ENCODE measurements around the gene SLC16A6.
A peak's percentile ranks its signal among the peaks of the same experiment; 100 is the strongest.
"Not testable (repeated sequence)": the region's sequence is repeated elsewhere in the genome, so short reads cannot be mapped to it uniquely, and the experiment has no call there.

SLC16A6 gene

GRCh38 chr17:68290268-68290954 lies 516 bp downstream of the SLC16A6 start:
- peak in 2 of 4 experiments; percentile 25 to 35 for DNase-seq (ENCODE audit: low read depth in 4 of 4, low spot score in 1 of 4)

- no peak for DNase-seq (ENCODE audit: low read depth in 4 of 4, low spot score in 1 of 4)
Observed at GRCh38 chr17:68289936-68290267, 1.0 kb downstream of the SLC16A6 start.

DNA sequence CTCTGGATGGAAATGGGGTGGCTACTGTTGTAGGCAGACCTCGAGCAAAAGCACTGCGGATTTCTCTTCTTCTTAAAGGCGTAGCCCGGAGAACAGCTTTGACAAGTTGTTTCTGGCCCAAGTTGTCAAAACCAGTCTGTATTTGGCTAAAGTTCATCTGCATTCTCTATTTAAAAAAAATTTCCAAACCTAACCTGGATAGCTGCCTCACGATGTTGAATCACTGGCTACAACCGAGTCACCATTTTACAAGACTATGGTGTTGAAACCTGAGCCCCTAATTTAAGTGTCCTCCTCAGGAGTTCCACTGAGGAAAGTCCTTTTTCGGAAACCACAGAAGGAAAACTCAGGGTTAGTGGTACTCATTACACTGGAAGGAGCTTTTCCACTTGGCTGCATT lies 1.5 kb downstream of the SLC16A6 start:
- DNase-seq (ENCODE audit: low read depth in 4 of 4, low spot score in 1 of 4) = no peak

DNA sequence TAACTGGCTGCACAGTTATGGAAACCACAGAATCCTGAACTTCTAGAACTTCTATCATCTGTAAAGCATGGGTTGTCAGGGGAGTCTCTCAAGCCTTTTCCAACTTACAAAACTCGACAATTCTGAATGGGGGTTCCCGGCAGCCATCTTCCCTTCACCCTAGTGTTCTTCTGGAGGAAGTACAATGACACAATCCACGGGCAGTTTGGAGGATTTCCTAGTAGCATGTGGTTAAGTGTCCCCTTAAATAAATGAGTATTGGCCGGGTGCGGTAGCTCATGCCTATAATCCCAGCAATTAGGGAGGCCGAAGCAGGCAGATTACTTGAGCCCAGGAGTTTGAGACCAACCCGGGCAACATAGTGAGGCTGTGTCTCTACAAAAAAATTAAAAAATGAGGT lies 2.1 kb downstream of the SLC16A6 start:
- DNase-seq (ENCODE audit: low read depth in 4 of 4, low spot score in 1 of 4) = no peak

DNA sequence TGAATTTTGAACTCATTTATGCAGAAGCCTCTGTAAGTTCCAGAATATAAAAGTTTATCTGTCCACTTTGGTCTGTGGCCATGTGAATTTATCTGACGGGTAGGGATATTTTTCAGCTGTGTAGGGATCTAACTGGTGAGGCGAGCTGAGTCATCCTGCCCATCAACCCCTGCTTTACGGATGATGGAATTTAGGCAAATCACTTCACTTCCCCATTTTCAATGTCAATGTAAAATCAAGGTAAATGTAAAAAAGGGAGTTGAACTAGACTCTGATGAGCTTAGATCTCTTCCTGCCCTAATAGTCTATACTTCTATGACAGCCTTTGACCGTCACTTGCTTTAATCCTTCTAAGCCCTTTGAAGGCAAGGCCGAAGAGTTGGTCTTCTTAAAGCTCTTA lies 2.6 kb downstream of the SLC16A6 start:
- DNase-seq (ENCODE audit: low read depth in 4 of 4, low spot score in 1 of 4) = no peak

DNA sequence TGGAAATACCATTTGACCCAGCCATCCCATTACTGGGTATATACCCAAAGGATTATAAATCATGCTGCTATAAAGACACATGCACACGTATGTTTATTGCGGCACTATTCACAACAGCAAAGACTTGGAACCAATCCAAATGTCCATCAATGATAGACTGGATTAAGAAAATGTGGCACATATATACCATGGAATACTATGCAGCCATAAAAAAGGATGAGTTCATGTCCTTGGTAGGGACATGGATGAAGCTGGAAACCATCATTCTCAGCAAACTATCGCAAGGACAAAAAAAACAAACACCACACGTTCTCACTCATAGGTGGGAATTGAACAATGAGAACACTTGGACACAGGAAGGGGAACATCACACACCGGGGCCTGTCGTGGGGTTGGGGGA lies 9.0 kb downstream of the SLC16A6 start:
- not testable (repeated sequence) for DNase-seq (ENCODE audit: low read depth in 4 of 4, low spot score in 1 of 4)

GRCh38 chr17:68277807-68278206 lies 13.1 kb downstream of the SLC16A6 start:
- DNase-seq (ENCODE audit: low read depth in 4 of 4, low spot score in 1 of 4) = no peak

- DNase-seq (ENCODE audit: low read depth in 4 of 4, low spot score in 1 of 4) = not testable (repeated sequence)
Observed at GRCh38 chr17:68276339-68276738, 14.6 kb downstream of the SLC16A6 start.

DNA sequence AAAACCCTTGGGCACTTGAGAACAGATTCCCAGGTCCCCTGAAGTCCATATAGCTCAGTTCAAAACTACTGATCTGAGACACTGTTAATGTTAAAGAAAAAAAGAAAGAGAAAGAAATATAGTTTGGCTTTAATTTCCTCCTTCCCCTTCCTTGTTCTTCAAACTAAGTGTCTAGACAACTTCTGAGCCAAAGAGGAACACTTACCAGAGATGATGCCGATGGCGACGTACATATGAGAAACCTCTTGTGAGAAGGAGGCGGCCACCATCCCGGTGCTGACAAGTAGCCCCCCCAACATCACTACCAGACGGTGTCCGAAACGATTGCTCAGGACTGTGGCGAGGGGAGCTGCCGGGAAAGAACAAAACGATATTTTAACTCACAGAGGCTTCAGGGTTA lies 17.2 kb downstream of the SLC16A6 start:
- no peak for DNase-seq (ENCODE audit: low read depth in 4 of 4, low spot score in 1 of 4)

DNA sequence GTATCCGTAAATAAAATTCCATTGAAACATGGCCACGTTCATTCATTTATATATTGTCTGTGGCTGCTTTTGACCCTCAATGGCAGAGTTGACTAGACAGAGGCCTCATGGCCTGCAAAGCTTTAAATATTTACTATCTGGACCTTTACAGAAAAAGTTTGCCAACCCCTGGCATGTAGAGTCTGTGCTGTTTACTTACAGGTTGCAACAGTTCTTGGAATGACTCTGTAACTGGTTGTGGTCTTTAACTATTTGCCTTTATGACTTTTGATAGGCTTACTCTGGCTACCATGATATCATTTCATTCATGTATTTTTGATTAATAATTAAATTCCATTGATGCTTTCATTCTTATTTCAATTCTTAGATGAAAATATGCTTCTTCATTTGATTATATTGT lies 25.1 kb downstream of the SLC16A6 start:
- DNase-seq (ENCODE audit: low read depth in 4 of 4, low spot score in 1 of 4) = not testable (repeated sequence)

GRCh38 chr17:68263101-68263681 lies 27.7 kb downstream of the SLC16A6 start:
- not testable (repeated sequence) for DNase-seq (ENCODE audit: low read depth in 4 of 4, low spot score in 1 of 4)

GRCh38 chr17:68262467-68262866 lies 28.5 kb downstream of the SLC16A6 start:
- not testable (repeated sequence) for DNase-seq (ENCODE audit: low read depth in 4 of 4, low spot score in 1 of 4)

DNA sequence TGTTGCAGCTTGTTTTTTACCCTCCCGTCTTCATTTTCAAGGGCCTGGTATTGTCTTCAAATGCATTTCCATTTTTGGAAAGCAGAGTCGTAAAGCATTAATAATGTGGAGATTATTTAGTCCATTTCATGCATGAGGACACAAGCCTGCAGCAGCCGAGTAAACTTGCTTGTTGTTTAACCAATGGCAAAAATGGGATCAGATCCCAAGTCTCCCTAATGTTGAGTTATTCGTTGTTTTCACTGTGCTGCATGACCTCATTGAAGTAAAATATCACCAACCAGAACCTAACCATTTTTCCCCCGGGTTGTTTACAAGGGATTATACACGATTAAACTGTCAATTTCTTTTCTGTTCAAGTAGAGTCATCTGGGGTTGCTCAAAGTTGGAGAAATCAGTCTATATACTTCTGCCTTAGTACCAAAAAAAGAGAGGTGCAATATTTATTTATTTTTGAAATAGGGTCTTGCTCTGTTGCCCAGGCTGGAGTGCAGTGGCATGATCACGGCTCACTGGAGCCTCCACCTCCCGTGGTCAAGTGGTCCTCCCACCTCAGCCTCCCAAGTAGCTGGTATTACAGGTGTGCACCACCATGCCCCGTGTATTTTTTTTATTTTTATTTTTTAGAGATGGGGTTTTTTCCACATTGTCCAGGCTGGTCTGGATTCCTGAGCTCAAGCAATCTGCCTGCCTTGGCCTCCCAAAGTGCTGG lies 30.7 kb downstream of the SLC16A6 start:
- DNase-seq (ENCODE audit: low read depth in 4 of 4, low spot score in 1 of 4) = no peak

- DNase-seq (ENCODE audit: low read depth in 4 of 4, low spot score in 1 of 4) = not testable (repeated sequence)
Observed at GRCh38 chr17:68259648-68259951, 31.3 kb downstream of the SLC16A6 start.

- DNase-seq (ENCODE audit: low read depth in 4 of 4, low spot score in 1 of 4) = peak in 2 of 4 experiments; percentile 49 to 62
Observed at GRCh38 chr17:68258890-68259647, 31.9 kb downstream of the SLC16A6 start.

DNA sequence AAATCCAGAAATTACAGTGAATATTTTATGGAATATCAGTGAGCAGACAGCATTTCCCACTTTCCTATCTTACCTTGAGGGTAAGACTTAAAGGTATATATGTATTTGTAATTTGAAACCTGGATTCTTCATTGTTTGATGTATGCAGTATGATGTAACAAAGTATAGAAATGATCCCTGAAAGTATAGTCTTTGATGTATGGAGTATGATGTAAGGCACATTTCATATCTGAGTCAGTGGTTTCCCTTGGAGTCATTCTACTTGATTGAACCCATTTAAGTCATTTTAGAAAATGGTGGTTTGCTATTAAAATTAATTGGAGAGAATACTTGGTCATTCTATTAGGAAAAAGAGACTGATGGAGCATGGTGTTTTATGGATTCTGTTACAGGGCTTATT lies 33.0 kb downstream of the SLC16A6 start:
- no peak for DNase-seq (ENCODE audit: low read depth in 4 of 4, low spot score in 1 of 4)

GRCh38 chr17:68256701-68257100 lies 34.2 kb downstream of the SLC16A6 start:
- DNase-seq (ENCODE audit: low read depth in 4 of 4, low spot score in 1 of 4) = not testable (repeated sequence)

DNA sequence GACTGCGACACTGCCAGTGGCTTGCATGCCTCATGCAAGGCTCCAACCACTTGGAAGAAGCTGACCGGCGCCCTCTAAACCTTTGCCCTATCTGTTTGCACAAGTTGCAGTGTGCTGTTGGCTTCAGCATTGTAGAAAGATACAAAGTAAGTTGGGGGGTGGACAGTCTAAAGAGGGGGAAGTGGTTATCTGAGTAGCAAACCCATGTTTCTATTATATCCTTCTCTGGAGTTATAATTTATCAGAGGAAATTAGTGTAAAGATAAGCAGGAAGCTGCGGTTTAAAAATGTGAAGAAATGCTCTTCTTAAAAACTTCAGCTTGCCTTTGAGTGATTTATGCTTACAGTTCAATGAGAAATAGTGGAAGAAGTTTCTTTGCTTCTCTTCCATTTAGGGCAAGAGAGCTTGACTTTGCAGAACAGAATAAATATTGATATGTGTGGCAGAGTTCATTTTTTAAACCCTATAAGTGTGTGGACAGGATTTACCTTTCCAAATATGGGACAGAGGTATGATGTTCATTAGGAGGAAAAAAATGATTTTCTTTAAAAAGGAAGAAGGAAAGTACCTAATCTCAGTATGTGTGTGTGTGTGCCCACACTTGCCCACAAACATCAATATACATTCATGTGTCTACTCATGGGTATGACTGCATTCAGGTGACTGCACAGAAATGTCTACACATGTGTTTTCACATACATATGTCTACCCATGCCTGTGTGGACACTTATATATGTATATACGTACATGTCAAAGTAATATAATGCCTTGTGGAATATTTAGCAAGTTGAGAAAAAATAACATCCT lies 35.0 kb downstream of the SLC16A6 start:
- DNase-seq (ENCODE audit: low read depth in 4 of 4, low spot score in 1 of 4) = no peak

DNA sequence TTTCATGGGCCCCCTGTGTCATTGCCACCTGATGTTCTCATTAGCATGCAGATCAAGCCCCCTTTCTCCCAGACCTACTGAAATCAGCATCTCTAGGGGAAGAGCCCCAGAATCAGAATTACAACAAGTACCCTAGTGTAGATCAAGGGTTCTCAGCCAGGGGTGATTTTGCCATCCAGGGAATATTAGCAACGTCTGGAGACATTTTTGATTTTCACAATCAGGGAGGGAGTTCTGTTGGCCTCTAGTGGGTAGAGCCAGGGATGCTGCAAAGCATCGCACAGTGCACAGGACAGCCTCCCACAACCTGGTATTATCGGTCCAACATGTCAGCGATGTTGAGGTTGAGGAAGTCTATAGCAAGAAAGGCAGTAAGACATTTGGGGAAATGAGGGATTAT lies 35.8 kb downstream of the SLC16A6 start:
- DNase-seq (ENCODE audit: low read depth in 4 of 4, low spot score in 1 of 4) = no peak

GRCh38 chr17:68253426-68253825 lies 37.5 kb downstream of the SLC16A6 start:
- not testable (repeated sequence) for DNase-seq (ENCODE audit: low read depth in 4 of 4, low spot score in 1 of 4)

DNA sequence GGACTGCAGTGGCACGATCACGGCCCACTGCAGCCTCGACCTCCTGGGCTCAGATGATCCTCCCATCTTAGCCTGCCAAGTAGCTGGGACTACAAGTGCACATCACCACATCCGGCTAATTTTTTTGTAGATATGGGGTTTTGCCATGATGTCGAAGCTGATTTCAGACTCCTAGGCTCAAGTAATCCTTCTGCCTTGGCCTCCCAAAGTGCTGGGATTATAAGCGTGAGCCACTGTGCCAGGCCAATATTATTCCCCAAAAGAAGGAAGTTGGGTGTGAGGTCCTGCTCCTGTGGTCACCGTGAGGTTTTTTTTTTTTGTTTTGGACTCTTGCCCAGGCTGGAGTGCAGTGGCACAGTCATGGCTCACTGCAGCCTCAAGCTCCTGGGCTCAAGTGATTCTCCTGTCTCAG lies 41.6 kb downstream of the SLC16A6 start:
- DNase-seq (ENCODE audit: low read depth in 4 of 4, low spot score in 1 of 4) = no peak

Measured in stimulated activated CD4-positive, alpha-beta T cell treated with anti-CD3 and anti-CD28 coated beads, Interleukin-1b, Interleukin-23, amount 100 ng/mL, for 24 hours (primary cell).